Endothelial cell of umbilical vein (primary cell): Measurements from ENCODE around the gene ATP5PD.
A peak's percentile ranks its signal among the peaks of the same experiment; 100 is the strongest.

ENCODE experiments used
- POLR2AphosphoS5 ChIP-seq: IDR thresholded peaks from 2 replicates; pipeline ENCODE4 v1.6.1; 2012; ENCODE audit warnings: low read depth, mild to moderate bottlenecking, control low read depth, low read length, moderate library complexity; ENCODE audit not compliant: insufficient read depth
- TF ChIP-seq, protein P1 (sequence below), 2 donors: IDR thresholded peaks; 1 replicate in 1 of 2; 2 replicates in 1 of 2; pipeline ENCODE4 v1.5.1; 2011; ENCODE audit warnings: low read length in 2 of 2, mild to moderate bottlenecking in 2 of 2, moderate library complexity in 2 of 2, control low read depth in 1 of 2, inconsistent platforms in 1 of 2, low read depth in 1 of 2; ENCODE audit not compliant: insufficient read depth in 1 of 2; ENCODE audit errors: extremely low read depth in 1 of 2

DNA sequence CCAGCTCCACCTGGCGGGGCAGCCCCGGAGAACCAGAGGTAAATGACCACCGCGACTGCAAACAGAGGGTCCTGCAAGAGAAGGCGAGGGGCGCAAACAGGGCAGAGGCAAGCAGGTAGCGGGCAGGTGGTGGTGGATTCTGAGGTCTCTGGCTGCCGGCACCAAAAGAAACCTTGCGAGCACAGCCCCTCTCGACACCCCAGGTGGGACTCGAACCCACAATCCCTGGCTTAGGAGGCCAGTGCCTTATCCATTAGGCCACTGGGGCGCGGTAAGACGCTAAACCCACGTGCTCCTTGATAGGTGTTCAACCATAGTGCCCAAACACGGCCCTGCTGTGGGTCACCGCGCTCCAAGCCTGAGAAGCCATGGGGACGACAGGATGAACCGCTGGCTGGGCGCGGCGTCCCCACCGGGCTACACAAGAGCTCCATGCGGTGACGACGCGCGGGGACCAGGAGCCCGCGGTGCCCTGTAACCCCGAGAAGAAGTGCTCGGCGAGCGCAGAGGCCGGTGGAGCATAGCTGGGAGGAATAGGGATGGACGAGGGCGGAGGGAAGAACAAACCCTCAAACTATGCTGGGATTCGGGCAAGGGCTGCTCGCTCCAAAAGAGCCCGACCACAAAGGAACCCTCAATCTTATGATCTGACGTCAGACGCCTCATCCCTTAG lies 12.4 kb downstream of the ATP5PD start:
- peak; percentile 11 for TF ChIP-seq POLR2AphosphoS5
- TF ChIP-seq, protein P1, sequence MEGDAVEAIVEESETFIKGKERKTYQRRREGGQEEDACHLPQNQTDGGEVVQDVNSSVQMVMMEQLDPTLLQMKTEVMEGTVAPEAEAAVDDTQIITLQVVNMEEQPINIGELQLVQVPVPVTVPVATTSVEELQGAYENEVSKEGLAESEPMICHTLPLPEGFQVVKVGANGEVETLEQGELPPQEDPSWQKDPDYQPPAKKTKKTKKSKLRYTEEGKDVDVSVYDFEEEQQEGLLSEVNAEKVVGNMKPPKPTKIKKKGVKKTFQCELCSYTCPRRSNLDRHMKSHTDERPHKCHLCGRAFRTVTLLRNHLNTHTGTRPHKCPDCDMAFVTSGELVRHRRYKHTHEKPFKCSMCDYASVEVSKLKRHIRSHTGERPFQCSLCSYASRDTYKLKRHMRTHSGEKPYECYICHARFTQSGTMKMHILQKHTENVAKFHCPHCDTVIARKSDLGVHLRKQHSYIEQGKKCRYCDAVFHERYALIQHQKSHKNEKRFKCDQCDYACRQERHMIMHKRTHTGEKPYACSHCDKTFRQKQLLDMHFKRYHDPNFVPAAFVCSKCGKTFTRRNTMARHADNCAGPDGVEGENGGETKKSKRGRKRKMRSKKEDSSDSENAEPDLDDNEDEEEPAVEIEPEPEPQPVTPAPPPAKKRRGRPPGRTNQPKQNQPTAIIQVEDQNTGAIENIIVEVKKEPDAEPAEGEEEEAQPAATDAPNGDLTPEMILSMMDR (IDR thresholded peaks at IDR 0.05; ENCODE audit: extremely low read depth in 1 of 2, insufficient read depth in 1 of 2, low read depth in 1 of 2, low read length in 2 of 2), result no peak
